GM19455 (cell line): ENCODE measurements around the gene TRAF4.
"Not testable (repeated sequence)": the region's sequence is repeated elsewhere in the genome, so short reads cannot be mapped to it uniquely, and the experiment has no call there.

Experiments
- ATAC-seq: cut with Tn5 transposase; IDR thresholded peaks from one replicate; pipeline ENCODE4 v1.9.1; 2021; ENCODE audit not compliant: unreplicated experiment

TRAF4 gene

GRCh38 chr17:28726627-28727491 is 17.0 kb upstream of the TRAF4 start:
- ATAC-seq: peak; percentile 36

- ATAC-seq: peak; percentile 41
Measured at GRCh38 chr17:28728364-28729200, 15.2 kb upstream of the TRAF4 start, which contains the start of gene NEK8. TSS of gene NEK8 (plus strand) at chr17:28728788. CDS start at chr17:28728814, 26 bp downstream.

GRCh38 chr17:28729950-28730330 is 13.9 kb upstream of the TRAF4 start:
- ATAC-seq: no peak

GRCh38 chr17:28733346-28733745 is 10.5 kb upstream of the TRAF4 start:
- ATAC-seq: no peak

- ATAC-seq: no peak
Measured at GRCh38 chr17:28734712-28735241, 9.0 kb upstream of the TRAF4 start.

- ATAC-seq: no peak
Measured at GRCh38 chr17:28735242-28735722, 8.5 kb upstream of the TRAF4 start.

- ATAC-seq: not testable (repeated sequence)
Measured at GRCh38 chr17:28735913-28736769, 7.7 kb upstream of the TRAF4 start.

- no peak for ATAC-seq
Measured at GRCh38 chr17:28737316-28737715, 6.5 kb upstream of the TRAF4 start.

GRCh38 chr17:28737770-28738679 is 5.8 kb upstream of the TRAF4 start:
- peak; percentile 61 for ATAC-seq

- no peak for ATAC-seq
Measured at GRCh38 chr17:28738680-28739384, 5.0 kb upstream of the TRAF4 start.

- no peak for ATAC-seq
Measured at GRCh38 chr17:28740406-28741357, 3.1 kb upstream of the TRAF4 start.

GRCh38 chr17:28741358-28742349 is 2.2 kb upstream of the TRAF4 start:
- ATAC-seq: no peak

GRCh38 chr17:28744104-28744971 is 527 bp downstream of the TRAF4 start:
- ATAC-seq: peak; percentile 23

- ATAC-seq: no peak
Measured at GRCh38 chr17:28744972-28745785, 1.4 kb downstream of the TRAF4 start.
